ENCODE measurements around the gene SMDT1. TPM values are rescaled to one million over a fixed set of nuclear protein-coding genes. Genes with fewer than 3 reads are reported as not detected.
"Not testable (repeated sequence)": the region's sequence is repeated elsewhere in the genome, so short reads cannot be mapped to it uniquely, and the experiment has no call there.

SMDT1 gene
- total and polyA plus RNA-seq, 5 experiments from 2014 or later, result 86.6 to 294 (median 152) TPM

GRCh38 chr22:42090596-42091454 lies 11.3 kb downstream of the SMDT1 start, which contains the start of gene NDUFA6:
Gene NDUFA6, minus strand, starts transcription at chr22:42090772. Its CDS starts 28 bp downstream, at chr22:42090744.
- DNase-seq (peak; percentile 92 to 99 (median 98)), ATAC-seq (peak; percentile 86 to 92)
- no peaks in the 10 kb centered on the region for H3K27me3 Mint-ChIP-seq
- peak within 1 kb of the TSS; percentile 94 to 99 (median 98) for H3K4me3 Mint-ChIP-seq
- peaks cover 16 to 44% (median 28%) of the 10 kb centered on the region in 4 donors for H3K4me1 Mint-ChIP-seq
- H3K36me3 Mint-ChIP-seq, result peaks cover 0 to 19% (median 2%) of the 10 kb centered on the region in 3 donors
- H3K27ac Mint-ChIP-seq, result peak within 1 kb of the TSS; percentile 95 to 100 (median 99)
- H3K9me3 Mint-ChIP-seq, result no peaks in the 10 kb centered on the region
- POLR2A ChIA-PET, result interaction anchor here (0.6 to 6.0 kb wide), 13 partner anchors 11 to 524 kb away, joined by 3 to 163 read pairs (median 5); partner anchors contain the start of genes NAGA, PHETA2, POLDIP3 and SMDT1

- peaks cover 17 to 41% (median 26%) of the 10 kb centered on the region in 4 donors for H3K4me1 Mint-ChIP-seq
- H3K27me3 Mint-ChIP-seq, result no peaks in the 10 kb centered on the region
- peak overlapping the region; percentile 95 to 100 (median 99) for H3K27ac Mint-ChIP-seq
- POLR2A ChIA-PET, result interaction anchor here (0.6 to 6.0 kb wide), 11 partner anchors 11 to 352 kb away, joined by 3 to 163 read pairs (median 5); partner anchors contain the start of genes NAGA, PHETA2, SMDT1 and TCF20
- ATAC-seq (no peak), DNase-seq (no peak)
- H3K9me3 Mint-ChIP-seq, result no peaks in the 10 kb centered on the region
- H3K4me3 Mint-ChIP-seq, result peak overlapping the region; percentile 94 to 99 (median 98)
- peaks cover 0 to 15% (median 2%) of the 10 kb centered on the region in 3 donors for H3K36me3 Mint-ChIP-seq
Measured at GRCh38 chr22:42091455-42091782, 11.9 kb downstream of the SMDT1 start.

GRCh38 chr22:42101199-42101598 lies 21.7 kb downstream of the SMDT1 start:
- H3K9me3 Mint-ChIP-seq, result peaks cover 0 to 53% (median 17%) of the 10 kb centered on the region in 9 donors
- peaks cover 0 to 3% (median 0%) of the 10 kb centered on the region in 4 donors for H3K4me1 Mint-ChIP-seq
- DNase-seq, result no peak
- no peak overlapping the region for H3K4me3 Mint-ChIP-seq
- no peak for ATAC-seq
- H3K27me3 Mint-ChIP-seq, result no peaks in the 10 kb centered on the region
- POLR2A ChIA-PET, result interaction anchor here (0.7 kb wide), 2 partner anchors 24 to 52 kb away, joined by 3 to 4 read pairs; no protein-coding TSS in a partner anchor
- peaks cover 15 to 40% (median 24%) of the 10 kb centered on the region in 3 donors for H3K36me3 Mint-ChIP-seq
- no peak overlapping the region for H3K27ac Mint-ChIP-seq

- DNase-seq, H3K4me3 Mint-ChIP-seq, H3K27me3 Mint-ChIP-seq, ATAC-seq, H3K4me1 Mint-ChIP-seq: not testable (repeated sequence)
- H3K27ac Mint-ChIP-seq, result peak overlapping the region in 1 of 10 donors; percentile 81
- H3K36me3 Mint-ChIP-seq, result peaks cover 14 to 35% (median 24%) of the 10 kb centered on the region in 3 donors
- POLR2A ChIA-PET, result interaction anchor here (0.6 kb wide), 1 partner anchor 52 kb away, joined by 3 read pairs; no protein-coding TSS in a partner anchor
- H3K9me3 Mint-ChIP-seq, result peaks cover 0 to 47% (median 14%) of the 10 kb centered on the region in 9 donors
Measured at GRCh38 chr22:42104332-42104860, 24.9 kb downstream of the SMDT1 start.

- Mint-ChIP-seq H3K27ac (no peak overlapping the region), H3K9me3 (peaks cover 0 to 12% (median 6%) of the 10 kb centered on the region in 9 donors), H3K4me1 (peaks cover 0 to 4% (median 0%) of the 10 kb centered on the region in 4 donors), H3K36me3 (peaks cover 3 to 12% (median 7%) of the 10 kb centered on the region in 3 donors), H3K27me3 (no peaks in the 10 kb centered on the region), H3K4me3 (no peak overlapping the region)
- DNase-seq, result no peak
- POLR2A ChIA-PET, result no interaction called here
- no peak for ATAC-seq
Measured at GRCh38 chr22:42108848-42109247, 29.3 kb downstream of the SMDT1 start.

GRCh38 chr22:42111798-42112197 lies 32.3 kb downstream of the SMDT1 start:
- POLR2A ChIA-PET, result no interaction called here
- Mint-ChIP-seq H3K4me3 (no peak overlapping the region), H3K9me3 (peaks cover 0 to 24% (median 8%) of the 10 kb centered on the region in 9 donors), H3K27me3 (no peaks in the 10 kb centered on the region), H3K4me1 (peaks cover 0 to 1% (median 0%) of the 10 kb centered on the region in 4 donors), H3K36me3 (peaks cover 0 to 19% (median 6%) of the 10 kb centered on the region in 3 donors), H3K27ac (no peak overlapping the region)
- ATAC-seq (no peak), DNase-seq (no peak)

GRCh38 chr22:42112793-42113192 lies 33.3 kb downstream of the SMDT1 start:
- POLR2A ChIA-PET, result not testable (repeated sequence)

GRCh38 chr22:42114721-42115120 lies 35.2 kb downstream of the SMDT1 start:
- Mint-ChIP-seq H3K4me1 (peaks cover 6 to 15% (median 11%) of the 10 kb centered on the region in 4 donors), H3K27me3 (no peaks in the 10 kb centered on the region), H3K27ac (no peak overlapping the region), H3K9me3 (peaks cover 0 to 24% (median 8%) of the 10 kb centered on the region in 9 donors), H3K36me3 (peaks cover 0 to 15% (median 3%) of the 10 kb centered on the region in 3 donors), H3K4me3 (no peak overlapping the region)
- no peak for ATAC-seq
- POLR2A ChIA-PET, result no interaction called here
- no peak for DNase-seq

More at GRCh38 chr22:42112793-42113192, 33.3 kb downstream of the SMDT1 start:
- ATAC-seq, H3K27ac Mint-ChIP-seq, H3K4me1 Mint-ChIP-seq, H3K27me3 Mint-ChIP-seq, DNase-seq, H3K4me3 Mint-ChIP-seq: not testable (repeated sequence)
- H3K9me3 Mint-ChIP-seq, result peaks cover 0 to 24% (median 8%) of the 10 kb centered on the region in 9 donors
- peaks cover 0 to 19% (median 6%) of the 10 kb centered on the region in 3 donors for H3K36me3 Mint-ChIP-seq

GRCh38 chr22:42115420-42115830 lies 35.9 kb downstream of the SMDT1 start:
- peaks cover 0 to 15% (median 3%) of the 10 kb centered on the region in 3 donors for H3K36me3 Mint-ChIP-seq
- peak overlapping the region in 1 of 10 donors; percentile 49 for H3K27ac Mint-ChIP-seq
- H3K4me1 Mint-ChIP-seq, result peaks cover 12 to 22% (median 17%) of the 10 kb centered on the region in 4 donors
- ATAC-seq, H3K27me3 Mint-ChIP-seq, H3K4me3 Mint-ChIP-seq, DNase-seq, POLR2A ChIA-PET: not testable (repeated sequence)
- H3K9me3 Mint-ChIP-seq, result peaks cover 0 to 24% (median 8%) of the 10 kb centered on the region in 9 donors

GRCh38 chr22:42116848-42117424 lies 37.4 kb downstream of the SMDT1 start:
- H3K27ac Mint-ChIP-seq, result no peak overlapping the region
- DNase-seq (no peak), ATAC-seq (no peak)
- H3K36me3 Mint-ChIP-seq, result peaks cover 0 to 15% (median 3%) of the 10 kb centered on the region in 3 donors
- H3K9me3 Mint-ChIP-seq, result peaks cover 0 to 24% (median 8%) of the 10 kb centered on the region in 9 donors
- no peak overlapping the region for H3K4me3 Mint-ChIP-seq
- peaks cover 17 to 36% (median 30%) of the 10 kb centered on the region in 4 donors for H3K4me1 Mint-ChIP-seq
- POLR2A ChIA-PET, result interaction anchor here (0.6 kb wide), 1 partner anchor 22 kb away, joined by 3 read pairs; no protein-coding TSS in a partner anchor
- no peaks in the 10 kb centered on the region for H3K27me3 Mint-ChIP-seq

GRCh38 chr22:42120231-42121021 lies 40.9 kb downstream of the SMDT1 start:
- DNase-seq (peak in 6 of 10 donors; percentile 19 to 67 (median 34)), ATAC-seq (peak; percentile 88 to 93)
- Mint-ChIP-seq H3K4me3 (peak overlapping the region; percentile 69 to 87 (median 82)), H3K27ac (peak overlapping the region; percentile 55 to 91 (median 84)), H3K9me3 (peaks cover 0 to 12% (median 6%) of the 10 kb centered on the region in 9 donors), H3K4me1 (peaks cover 19 to 40% (median 35%) of the 10 kb centered on the region in 4 donors), H3K36me3 (peaks cover 0 to 11% (median 3%) of the 10 kb centered on the region in 3 donors)
- POLR2A ChIA-PET, H3K27me3 Mint-ChIP-seq: not testable (repeated sequence)
